GM18511 (cell line): ENCODE measurements around the gene MAML1.
"Not testable (repeated sequence)": the region's sequence is repeated elsewhere in the genome, so short reads cannot be mapped to it uniquely, and the experiment has no call there.

Experiments
- ATAC-seq: cut with Tn5 transposase; IDR thresholded peaks from one replicate; pipeline ENCODE4 v1.9.1; 2021; ENCODE audit warnings: mild to moderate bottlenecking, moderate library complexity; ENCODE audit not compliant: unreplicated experiment

Gene MAML1

GRCh38 chr5:179733772-179734126 lies 1.1 kb downstream of the MAML1 start:
- ATAC-seq, result no peak

GRCh38 chr5:179734536-179735164 lies 2.0 kb downstream of the MAML1 start:
- no peak for ATAC-seq

- no peak for ATAC-seq
Measured at GRCh38 chr5:179738742-179739141, 6.1 kb downstream of the MAML1 start.

- not testable (repeated sequence) for ATAC-seq
Measured at GRCh38 chr5:179744106-179744505, 11.5 kb downstream of the MAML1 start.

GRCh38 chr5:179746872-179747271 lies 14.2 kb downstream of the MAML1 start:
- ATAC-seq, result no peak

- ATAC-seq, result no peak
Measured at GRCh38 chr5:179747811-179748210, 15.2 kb downstream of the MAML1 start.

GRCh38 chr5:179749857-179750508 lies 17.4 kb downstream of the MAML1 start:
- no peak for ATAC-seq

GRCh38 chr5:179753971-179754370 lies 21.3 kb downstream of the MAML1 start:
- ATAC-seq, result no peak

GRCh38 chr5:179755022-179755421 lies 22.4 kb downstream of the MAML1 start:
- ATAC-seq, result no peak

- ATAC-seq, result no peak
Measured at GRCh38 chr5:179758955-179759354, 26.3 kb downstream of the MAML1 start.

GRCh38 chr5:179759581-179760551 lies 27.2 kb downstream of the MAML1 start:
- peak; percentile 69 for ATAC-seq

GRCh38 chr5:179762079-179762780 lies 29.6 kb downstream of the MAML1 start:
- no peak for ATAC-seq

GRCh38 chr5:179762781-179763176 lies 30.2 kb downstream of the MAML1 start:
- ATAC-seq, result no peak

- peak; percentile 46 for ATAC-seq
Measured at GRCh38 chr5:179763215-179763945, 30.8 kb downstream of the MAML1 start.

- ATAC-seq, result no peak
Measured at GRCh38 chr5:179764056-179764455, 31.4 kb downstream of the MAML1 start.

GRCh38 chr5:179765400-179765799 lies 32.8 kb downstream of the MAML1 start:
- ATAC-seq, result no peak

GRCh38 chr5:179766021-179766725 lies 33.6 kb downstream of the MAML1 start:
- ATAC-seq, result no peak

GRCh38 chr5:179766726-179767455 lies 34.3 kb downstream of the MAML1 start:
- ATAC-seq, result no peak

- ATAC-seq, result no peak
Measured at GRCh38 chr5:179767496-179768100, 35.0 kb downstream of the MAML1 start.
